Cardiac septum (tissue), 1 donor: ENCODE data around the gene MMRN1. TPM values are rescaled to one million over a fixed set of nuclear protein-coding genes. Genes with fewer than 3 reads are reported as not detected.

Source experiments
- DNase-seq: peaks from one replicate; pipeline ENCODE4 v3.0.0-alpha.2; 2020; ENCODE audit warnings: low spot score
- intact Hi-C: fragments of 100-400 bp; cut with DNase I; formaldehyde crosslinking; loops from one replicate; pipeline ENCODE4 v1.14.0; 2022
- total RNA-seq: library from RNA; stranded (reverse); fragmentation: NEBNext Ultra II Directional; extraction: Animal tissue kit (Norgen Biotek cat#: 25700); gene quantifications from one replicate; pipeline ENCODE4 v1.2.1, GENCODE V29; 2021
- donor health status: DM: no; HTN: no; CAD: no.

Gene MMRN1
- total RNA-seq, 1 donor from 2014 or later = 2.5 TPM

- intact Hi-C loops = no loop called here
These were observed 87.2 kb downstream of the MMRN1 start for GRCh38 chr4:89981789-89982334.

GRCh38 chr4:89988268-89988667 is 93.6 kb downstream of the MMRN1 start:
- DNase-seq = no peak
- intact Hi-C loops = no loop called here

More at GRCh38 chr4:89981789-89982334, 87.2 kb downstream of the MMRN1 start:
- DNase-seq = no peak

- intact Hi-C loops = no loop called here
These were observed 98.1 kb downstream of the MMRN1 start for GRCh38 chr4:89992744-89993143.

GRCh38 chr4:89994176-89994873 is 99.7 kb downstream of the MMRN1 start:
- DNase-seq = no peak
- intact Hi-C loops = no loop called here

More at GRCh38 chr4:89992744-89993143, 98.1 kb downstream of the MMRN1 start:
- DNase-seq = no peak

GRCh38 chr4:89995006-89995405 is 100.4 kb downstream of the MMRN1 start:
- no peak for DNase-seq
- intact Hi-C loops = no loop called here

- DNase-seq = no peak
- intact Hi-C loops = no loop called here
These were observed 101.2 kb downstream of the MMRN1 start for GRCh38 chr4:89995814-89996213.

GRCh38 chr4:89997171-89997704 is 102.6 kb downstream of the MMRN1 start:
- no peak for DNase-seq
- intact Hi-C loops = no loop called here

GRCh38 chr4:89998469-89999011 is 103.9 kb downstream of the MMRN1 start:
- no peak for DNase-seq
- intact Hi-C loops = no loop called here

GRCh38 chr4:90001023-90001422 is 106.4 kb downstream of the MMRN1 start:
- intact Hi-C loops = no loop called here
- no peak for DNase-seq

- intact Hi-C loops = no loop called here
These were observed 107.9 kb downstream of the MMRN1 start for GRCh38 chr4:90002441-90003062.

More at GRCh38 chr4:90002441-90003062, 107.9 kb downstream of the MMRN1 start:
- DNase-seq = no peak

Other genes with a start within 250 kb of the MMRN1 start
- 33.6 TPM for gene SNCA, start 57.7 kb upstream of the MMRN1 start, total RNA-seq
- gene CCSER1, start 232.5 kb downstream of the MMRN1 start, total RNA-seq = 15.7 TPM